ENCODE measurements around the gene MAP4K2.

The MAP4K2 gene

DNA sequence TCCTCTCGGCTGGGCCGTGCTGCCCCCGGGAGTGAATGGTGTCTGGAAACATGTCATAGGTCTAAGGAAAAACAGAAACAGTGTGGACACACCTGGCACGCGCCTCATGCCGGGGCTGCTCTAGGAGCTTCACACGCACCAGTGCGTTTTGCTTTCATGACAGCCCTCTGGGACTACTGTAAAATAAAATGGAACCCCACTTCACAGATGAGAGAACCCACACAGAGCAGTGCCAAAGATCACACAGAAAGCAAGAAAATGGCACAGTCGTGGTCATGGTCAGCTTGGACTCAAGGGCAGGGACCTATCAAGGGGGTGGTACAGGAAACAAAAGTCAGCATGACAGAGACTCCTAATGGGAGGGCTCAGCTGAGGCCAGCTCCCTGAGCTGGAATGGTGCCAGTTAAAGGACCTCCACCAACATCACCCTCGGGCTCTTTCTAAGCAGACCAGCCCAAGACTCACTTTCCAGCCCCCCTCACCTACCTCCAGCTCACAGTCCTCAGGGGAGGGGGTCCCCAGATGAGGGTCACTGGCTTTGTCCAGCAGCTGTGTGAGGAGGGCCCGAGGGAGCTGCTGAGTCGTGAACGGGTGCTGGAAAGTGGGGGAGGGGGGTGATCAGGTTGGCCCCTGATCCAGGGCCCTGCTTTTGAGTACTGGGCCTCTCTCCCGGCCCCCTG, 3.3 kb downstream of the MAP4K2 start:
- CTCF ChIA-PET: no interaction called here
- no peak for TF ChIP-seq CTBP1 (IDR thresholded peaks at IDR 0.05; ENCODE audit: borderline replicate concordance)
- no peak for TF ChIP-seq FOXA1 (IDR thresholded peaks at IDR 0.05)
- no peak for TF ChIP-seq HDGF (IDR thresholded peaks at IDR 0.05; ENCODE audit: borderline replicate concordance)
- no peak for TF ChIP-seq BHLHE40 (IDR thresholded peaks at IDR 0.05; ENCODE audit: borderline replicate concordance)
- TF ChIP-seq TARDBP (IDR thresholded peaks at IDR 0.05): no peak
- POLR2A ChIA-PET: interaction anchor here (0.6 to 2.5 kb wide), 4 partner anchors 11 to 66 kb away, joined by 3 to 17 read pairs (median 3); partner anchors contain the start of genes MEN1 and SF1
- DNase-seq (ENCODE audit: extremely low spot score): no peak

DNA sequence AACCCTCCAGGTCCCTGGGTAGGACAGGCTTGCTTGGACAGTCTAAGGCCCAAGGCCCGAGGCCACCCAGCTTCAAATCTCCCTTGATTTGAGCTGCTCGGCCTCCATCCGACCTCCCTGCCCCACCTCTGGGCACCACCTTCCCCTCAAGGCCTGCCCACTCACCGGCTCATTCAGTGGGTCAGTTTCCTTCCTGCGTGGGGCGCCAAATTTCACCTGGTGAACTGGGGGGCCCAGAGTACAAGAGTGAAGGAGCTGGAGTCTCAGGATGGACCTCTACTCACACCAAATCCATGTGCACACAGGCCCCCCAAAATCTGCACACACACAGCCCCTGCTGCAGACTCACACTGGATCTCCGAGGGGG, 3.8 kb downstream of the MAP4K2 start:
- CTCF ChIA-PET: no interaction called here
- TF ChIP-seq L3MBTL2 (conservative IDR thresholded peaks at IDR 0.05) (no peak), CTBP1 (IDR thresholded peaks at IDR 0.05; ENCODE audit: borderline replicate concordance) (no peak)
- POLR2A ChIA-PET: interaction anchor here (0.6 to 2.5 kb wide), 3 partner anchors 20 to 66 kb away, joined by 3 to 17 read pairs (median 3); partner anchors contain the start of gene SF1
- no peak for DNase-seq (ENCODE audit: extremely low spot score)

DNA sequence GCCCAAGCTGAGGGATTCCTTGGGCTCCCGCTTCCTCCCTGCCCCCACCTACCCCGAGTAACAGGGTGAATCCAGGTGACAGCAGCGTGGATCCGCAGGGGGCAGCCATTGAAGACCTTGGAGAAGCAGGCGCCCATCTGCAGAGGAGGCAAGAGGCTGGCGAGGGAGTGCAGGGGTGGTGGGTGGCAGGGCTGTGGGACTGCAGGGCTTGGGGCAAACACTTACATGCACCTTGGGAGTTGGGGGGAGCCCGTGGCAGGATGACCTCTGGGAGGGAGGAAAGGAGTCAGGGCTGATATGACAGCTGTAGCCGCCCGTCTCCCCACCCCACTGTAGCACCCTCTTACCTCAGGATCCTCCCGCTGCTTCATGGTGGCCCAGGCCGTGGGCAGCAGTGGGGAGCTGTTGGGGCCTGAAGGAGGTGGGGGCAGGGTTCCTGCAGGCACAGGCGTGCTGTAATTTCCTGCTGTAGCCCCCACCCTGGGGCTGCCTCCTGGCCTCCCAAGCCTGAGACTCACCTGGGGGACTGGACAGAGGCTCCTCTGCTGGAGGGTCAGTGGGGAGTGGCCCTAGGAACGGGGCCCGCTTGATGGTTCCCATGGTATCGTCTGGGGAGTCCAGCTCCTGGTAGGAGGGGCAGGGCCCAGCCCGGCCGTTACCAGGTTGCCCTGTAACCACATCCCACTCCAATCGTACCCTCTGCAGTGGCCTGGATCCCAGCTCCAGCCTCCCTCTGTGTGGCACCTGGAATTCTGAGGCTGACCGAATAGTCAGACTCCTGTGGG, 6.1 kb downstream of the MAP4K2 start:
- ChIA-PET POLR2A (interaction anchor here (1.4 kb wide), 1 partner anchor 18 kb away, joined by 4 read pairs; the partner anchor contains the start of gene SF1), CTCF (interaction anchor here (1.5 kb wide), 1 partner anchor 12 kb away, joined by 4 read pairs; no protein-coding TSS in a partner anchor)
- TF ChIP-seq NFRKB (IDR thresholded peaks at IDR 0.05) (no peak), ELF4 (IDR thresholded peaks at IDR 0.05) (no peak), BHLHE40 (IDR thresholded peaks at IDR 0.05; ENCODE audit: borderline replicate concordance) (no peak), CTBP1 (IDR thresholded peaks at IDR 0.05; ENCODE audit: borderline replicate concordance) (no peak), FOXK2 (IDR thresholded peaks at IDR 0.05) (no peak), L3MBTL2 (conservative IDR thresholded peaks at IDR 0.05) (no peak), SP1 (IDR thresholded peaks at IDR 0.05) (no peak), HDGF (IDR thresholded peaks at IDR 0.05; ENCODE audit: borderline replicate concordance) (no peak), ARNT (IDR thresholded peaks at IDR 0.05) (no peak), ZNF384 (IDR thresholded peaks at IDR 0.05) (no peak), LEF1 (IDR thresholded peaks at IDR 0.05; ENCODE audit: borderline replicate concordance) (no peak), SUZ12 (IDR thresholded peaks at IDR 0.05) (no peak), TARDBP (IDR thresholded peaks at IDR 0.05) (no peak), FOXA1 (IDR thresholded peaks at IDR 0.05) (no peak), FOXM1 (IDR thresholded peaks at IDR 0.05; ENCODE audit: borderline replicate concordance) (no peak)
- TF ChIP-seq, protein P1, sequence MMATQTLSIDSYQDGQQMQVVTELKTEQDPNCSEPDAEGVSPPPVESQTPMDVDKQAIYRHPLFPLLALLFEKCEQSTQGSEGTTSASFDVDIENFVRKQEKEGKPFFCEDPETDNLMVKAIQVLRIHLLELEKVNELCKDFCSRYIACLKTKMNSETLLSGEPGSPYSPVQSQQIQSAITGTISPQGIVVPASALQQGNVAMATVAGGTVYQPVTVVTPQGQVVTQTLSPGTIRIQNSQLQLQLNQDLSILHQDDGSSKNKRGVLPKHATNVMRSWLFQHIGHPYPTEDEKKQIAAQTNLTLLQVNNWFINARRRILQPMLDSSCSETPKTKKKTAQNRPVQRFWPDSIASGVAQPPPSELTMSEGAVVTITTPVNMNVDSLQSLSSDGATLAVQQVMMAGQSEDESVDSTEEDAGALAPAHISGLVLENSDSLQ (IDR thresholded peaks at IDR 0.05): no peak
- no peak for DNase-seq (ENCODE audit: extremely low spot score)

DNA sequence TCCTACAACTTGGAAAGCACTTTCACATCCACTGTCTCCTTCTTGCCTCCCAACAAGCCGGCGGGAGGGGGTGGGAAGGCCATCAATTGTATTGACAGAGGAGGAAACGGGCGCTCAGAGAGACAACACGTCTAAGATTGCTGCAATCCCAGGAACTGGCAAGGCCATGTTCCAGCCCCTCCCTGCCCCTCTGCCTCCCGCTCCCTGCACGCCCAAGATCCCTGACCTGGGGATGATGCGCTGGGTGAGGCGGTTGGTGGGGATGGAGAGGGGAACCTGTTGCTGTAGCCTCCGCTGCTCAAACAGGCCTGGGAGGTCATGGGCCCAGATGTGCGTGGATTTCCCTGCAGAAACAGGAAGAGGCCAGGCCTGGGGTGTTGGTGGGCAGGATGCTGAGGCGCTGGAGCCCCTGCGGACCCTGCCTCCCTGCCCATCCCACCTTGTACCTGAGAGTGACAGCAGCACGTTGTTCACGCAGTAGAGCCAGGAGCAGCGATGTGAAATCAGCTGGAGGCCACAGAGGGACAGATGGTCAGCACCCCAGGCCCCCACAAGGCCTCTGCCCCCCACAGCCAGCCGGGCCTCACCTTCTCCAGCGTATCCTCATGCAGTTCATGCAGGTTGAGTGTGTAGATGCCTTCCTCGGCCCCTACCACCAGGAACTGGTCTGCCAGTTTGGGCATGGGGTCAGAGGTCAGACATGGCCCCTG, 6.8 kb downstream of the MAP4K2 start:
- ChIA-PET CTCF (no interaction called here), POLR2A (interaction anchor here (1.4 kb wide), 1 partner anchor 18 kb away, joined by 4 read pairs; the partner anchor contains the start of gene SF1)
- TF ChIP-seq ZNF384 (IDR thresholded peaks at IDR 0.05) (no peak), FOXA1 (IDR thresholded peaks at IDR 0.05) (no peak), SUZ12 (IDR thresholded peaks at IDR 0.05) (no peak), L3MBTL2 (conservative IDR thresholded peaks at IDR 0.05) (no peak)
- no peak for DNase-seq (ENCODE audit: extremely low spot score)

DNA sequence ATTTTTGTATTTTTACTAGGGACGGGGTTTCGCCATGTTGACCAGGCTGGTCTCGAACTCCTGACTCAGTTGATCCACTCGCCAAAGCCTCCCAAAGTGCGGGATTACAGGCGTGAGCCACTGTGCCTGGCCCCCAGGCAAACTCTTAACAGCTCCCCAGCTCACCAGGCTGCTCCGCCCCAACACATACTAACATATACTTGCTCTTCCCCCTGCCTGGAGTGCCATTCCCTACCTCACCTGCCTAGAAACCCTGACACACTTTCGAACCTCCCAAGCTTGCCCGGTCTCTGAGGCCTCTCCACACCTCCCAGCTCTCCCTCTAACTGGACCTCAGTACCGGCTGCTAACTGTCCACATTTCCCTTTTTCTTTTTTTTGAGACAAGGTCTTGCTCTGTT, 8.5 kb downstream of the MAP4K2 start:
- ChIA-PET POLR2A (no interaction called here), CTCF (interaction anchor here (1.1 kb wide), 1 partner anchor 10 kb away, joined by 5 read pairs; no protein-coding TSS in a partner anchor)
- TF ChIP-seq HDGF (IDR thresholded peaks at IDR 0.05; ENCODE audit: borderline replicate concordance) (no peak), SP1 (IDR thresholded peaks at IDR 0.05) (no peak), NFRKB (IDR thresholded peaks at IDR 0.05) (no peak), LEF1 (IDR thresholded peaks at IDR 0.05; ENCODE audit: borderline replicate concordance) (no peak), L3MBTL2 (conservative IDR thresholded peaks at IDR 0.05) (no peak), FOXA1 (IDR thresholded peaks at IDR 0.05) (no peak), TARDBP (IDR thresholded peaks at IDR 0.05) (no peak), BHLHE40 (IDR thresholded peaks at IDR 0.05; ENCODE audit: borderline replicate concordance) (no peak), ARNT (IDR thresholded peaks at IDR 0.05) (no peak), CTBP1 (IDR thresholded peaks at IDR 0.05; ENCODE audit: borderline replicate concordance) (no peak)
- DNase-seq (ENCODE audit: extremely low spot score): no peak

DNA sequence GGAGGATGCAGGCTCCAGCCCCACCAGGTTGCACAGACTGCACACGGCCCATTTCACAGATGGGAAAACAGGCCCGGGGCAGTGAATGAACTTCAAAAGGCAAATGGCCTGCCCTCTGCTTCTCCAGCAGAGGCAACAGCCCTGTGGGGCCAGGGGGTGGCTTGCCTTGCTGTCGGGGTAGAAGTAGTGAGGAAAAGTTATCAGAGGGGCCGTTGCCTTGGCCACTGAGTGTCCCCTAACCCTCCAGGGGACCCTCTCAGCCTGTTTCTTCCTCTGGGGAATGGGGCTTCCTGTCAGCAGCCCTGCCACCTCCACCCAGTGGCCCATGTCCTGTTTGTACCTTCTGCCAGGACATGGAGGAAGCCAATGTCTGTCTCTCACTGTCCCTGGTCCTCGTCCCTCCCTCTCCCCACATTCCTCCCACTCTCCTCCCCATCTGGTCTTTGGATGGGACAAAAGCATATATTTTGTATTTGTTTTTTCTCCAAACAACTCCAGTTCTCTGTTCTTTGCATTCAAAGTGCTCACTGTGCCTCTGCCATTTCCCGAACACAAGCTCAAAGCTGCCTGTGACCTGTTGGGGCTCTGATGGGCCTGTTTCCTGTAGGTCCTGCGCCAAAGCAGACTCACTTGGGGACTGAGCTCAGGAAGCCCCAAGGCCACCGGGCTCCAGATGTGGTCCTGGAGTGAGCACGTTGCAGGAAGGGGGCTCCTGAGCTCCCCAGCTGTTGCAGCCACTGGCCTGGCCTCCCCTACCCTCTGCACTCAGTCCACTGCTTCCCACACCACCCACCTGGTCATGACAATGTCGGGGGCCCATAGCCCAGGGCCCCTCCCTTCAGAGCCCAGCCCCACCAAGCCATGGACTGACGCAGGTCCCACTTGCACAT, 9.5 kb downstream of the MAP4K2 start:
- TF ChIP-seq HDGF (IDR thresholded peaks at IDR 0.05; ENCODE audit: borderline replicate concordance): no peak
- TF ChIP-seq SUZ12 (IDR thresholded peaks at IDR 0.05): no peak
- no peak for TF ChIP-seq TARDBP (IDR thresholded peaks at IDR 0.05)
- TF ChIP-seq, protein P1 (IDR thresholded peaks at IDR 0.05): no peak
- TF ChIP-seq CTBP1 (IDR thresholded peaks at IDR 0.05; ENCODE audit: borderline replicate concordance): no peak
- no peak for TF ChIP-seq SP1 (IDR thresholded peaks at IDR 0.05)
- no peak for TF ChIP-seq NFRKB (IDR thresholded peaks at IDR 0.05)
- TF ChIP-seq ARNT (IDR thresholded peaks at IDR 0.05): no peak
- TF ChIP-seq LEF1 (IDR thresholded peaks at IDR 0.05; ENCODE audit: borderline replicate concordance): no peak
- ChIA-PET CTCF (interaction anchor here (1.1 kb wide), 1 partner anchor 11 kb away, joined by 5 read pairs; no protein-coding TSS in a partner anchor), POLR2A (interaction anchor here (0.9 kb wide), 1 partner anchor 15 kb away, joined by 5 read pairs; no protein-coding TSS in a partner anchor)

More for the DNA sequence above, 9.5 kb downstream of the MAP4K2 start:
- DNase-seq (ENCODE audit: extremely low spot score): no peak
